Measurements from ENCODE around the gene MORN1.

DNA sequence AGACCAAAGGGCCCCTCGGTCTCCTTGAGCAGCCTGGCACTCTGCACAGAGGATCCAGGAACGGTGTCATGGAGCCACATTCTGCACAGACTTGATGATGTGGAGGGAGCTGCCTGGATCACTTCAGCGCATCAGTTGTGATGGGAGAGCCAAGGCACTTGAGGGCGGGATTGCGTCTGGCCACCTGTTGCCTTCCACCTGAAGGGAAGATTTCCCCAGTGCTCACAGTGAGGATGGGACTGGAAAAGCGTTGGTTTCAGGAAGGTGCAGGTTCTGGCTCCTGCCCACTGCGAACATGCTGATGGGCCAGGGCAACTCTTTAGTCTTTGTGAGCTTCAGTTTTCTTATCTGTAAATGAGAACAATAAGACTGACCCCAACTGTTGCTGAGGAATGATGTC, 2.9 kb upstream of the MORN1 start:
- no peak for TF ChIP-seq CTCF (IDR thresholded peaks at IDR 0.05)
- TF ChIP-seq POLR2A (IDR thresholded peaks at IDR 0.05) = no peak

All from right lobe of liver (tissue), 4 donors.